HepG2 (cell line): ENCODE measurements around the gene CTNNAL1. TPM values are rescaled to one million over a fixed set of nuclear protein-coding genes. Genes with fewer than 3 reads are reported as not detected.

Experiments
- CBX2 ChIP-seq, 2 experiments: fragments of 200-600 bp in 1 of 2; sonication (generic); formaldehyde crosslinking in 1 of 2; IDR thresholded peaks; 2 replicates each; pipeline versions ENCODE4 v1.7.0 to v1.8.1; 2018 to 2022; ENCODE audit warnings: low read depth in 2 of 2, low read length in 1 of 2, mild to moderate bottlenecking in 1 of 2, missing genetic modification reagents in 1 of 2
- HNF4A ChIP-seq: sonication (generic); formaldehyde crosslinking; IDR thresholded peaks from 2 replicates; pipeline ENCODE4 v1.4.0; 2020; ENCODE audit warnings: missing genetic modification reagents
- NR1H2 ChIP-seq: sonication (generic); formaldehyde crosslinking; IDR thresholded peaks from 2 replicates; pipeline ENCODE4 v1.8.1; 2022; ENCODE audit warnings: low read depth, missing genetic modification reagents, borderline replicate concordance
- NR2F2 ChIP-seq: IDR thresholded peaks from 2 replicates; pipeline ENCODE4 v1.6.1; 2012; ENCODE audit warnings: low read depth, inconsistent platforms, borderline replicate concordance
- PPARG ChIP-seq: conservative IDR thresholded peaks from 2 replicates; pipeline ENCODE4 v1.6.1; 2016; ENCODE audit warnings: missing biosample characterization, missing genetic modification reagents
- RBFOX2 ChIP-seq: fragments of 200-400 bp; formaldehyde crosslinking; IDR thresholded peaks from 2 replicates; pipeline ENCODE4 v1.6.1; 2017; ENCODE audit warnings: low read depth, mild to moderate bottlenecking, low read length
- SP2 ChIP-seq: sonication (generic); formaldehyde crosslinking; IDR thresholded peaks from 2 replicates; pipeline ENCODE4 v1.5.1; 2020; ENCODE audit warnings: mild to moderate bottlenecking, missing genetic modification reagents
- ZNF234 ChIP-seq: sonication (generic); formaldehyde crosslinking; conservative IDR thresholded peaks from 2 replicates; pipeline ENCODE4 v1.5.1; 2020; ENCODE audit warnings: mild to moderate bottlenecking, missing genetic modification reagents
- ZNF317 ChIP-seq: sonication (generic); formaldehyde crosslinking; IDR thresholded peaks from 2 replicates; pipeline ENCODE4 v1.5.0; 2020; ENCODE audit warnings: mild to moderate bottlenecking, missing genetic modification reagents
- ZNF609 ChIP-seq: sonication (generic); formaldehyde crosslinking; IDR thresholded peaks from 2 replicates; pipeline ENCODE4 v1.4.0; 2020; ENCODE audit warnings: mild to moderate bottlenecking, missing genetic modification reagents, borderline replicate concordance
- polyA plus RNA-seq, 8 experiments: library from polyadenylated mRNA; depleted of rRNA in 3 of 8; stranded (reverse) in 7 of 8; unstranded in 1 of 8; fragments of >200 nt; fragmentation: Illumina TruSeq in 4 of 8; extraction: Trizol in 4 of 8; gene quantifications; 2 replicates each; pipeline versions ENCODE4 v1.2.1 to v1.2.3, GENCODE V29; 2011 to 2016; ENCODE audit warnings: low read depth in 4 of 8, missing spikeins in 1 of 8, mixed read lengths in 1 of 8; ENCODE audit not compliant: insufficient read depth in 1 of 8
- total RNA-seq, 5 experiments: library from RNA; depleted of rRNA; stranded (reverse); fragments of >200 nt; fragmentation: Illumina TruSeq; extraction: Trizol; gene quantifications; 2 replicates each; pipeline ENCODE4 v1.2.3, GENCODE V29; 2016; ENCODE audit warnings: low read depth in 1 of 5
- TF ChIP-seq, protein P1 (sequence below): IDR thresholded peaks from 2 replicates; pipeline ENCODE4 v1.6.1; 2016
- TF ChIP-seq, protein P2 (sequence below): sonication (generic); formaldehyde crosslinking; IDR thresholded peaks from 2 replicates; pipeline ENCODE4 v1.9.0; 2021; ENCODE audit warnings: mild to moderate bottlenecking, missing genetic modification reagents
- TF ChIP-seq, protein P3 (sequence below): sonication (generic); formaldehyde crosslinking; IDR thresholded peaks from 2 replicates; pipeline ENCODE4 v1.5.0; 2020; ENCODE audit warnings: missing genetic modification reagents

The CTNNAL1 gene
- total and polyA plus RNA-seq, 2 of the 13 experiments (the other 11 are each of a cell fraction or from before 2014, with no cell fraction given), result 32.0 to 162 TPM

- TF ChIP-seq, protein P1, sequence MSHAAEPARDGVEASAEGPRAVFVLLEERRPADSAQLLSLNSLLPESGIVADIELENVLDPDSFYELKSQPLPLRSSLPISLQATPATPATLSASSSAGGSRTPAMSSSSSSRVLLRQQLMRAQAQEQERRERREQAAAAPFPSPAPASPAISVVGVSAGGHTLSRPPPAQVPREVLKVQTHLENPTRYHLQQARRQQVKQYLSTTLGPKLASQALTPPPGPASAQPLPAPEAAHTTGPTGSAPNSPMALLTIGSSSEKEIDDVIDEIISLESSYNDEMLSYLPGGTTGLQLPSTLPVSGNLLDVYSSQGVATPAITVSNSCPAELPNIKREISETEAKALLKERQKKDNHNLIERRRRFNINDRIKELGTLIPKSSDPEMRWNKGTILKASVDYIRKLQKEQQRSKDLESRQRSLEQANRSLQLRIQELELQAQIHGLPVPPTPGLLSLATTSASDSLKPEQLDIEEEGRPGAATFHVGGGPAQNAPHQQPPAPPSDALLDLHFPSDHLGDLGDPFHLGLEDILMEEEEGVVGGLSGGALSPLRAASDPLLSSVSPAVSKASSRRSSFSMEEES, result peak; percentile 66; the same call in 1 of the 2 replicates
- TF ChIP-seq, protein P2, sequence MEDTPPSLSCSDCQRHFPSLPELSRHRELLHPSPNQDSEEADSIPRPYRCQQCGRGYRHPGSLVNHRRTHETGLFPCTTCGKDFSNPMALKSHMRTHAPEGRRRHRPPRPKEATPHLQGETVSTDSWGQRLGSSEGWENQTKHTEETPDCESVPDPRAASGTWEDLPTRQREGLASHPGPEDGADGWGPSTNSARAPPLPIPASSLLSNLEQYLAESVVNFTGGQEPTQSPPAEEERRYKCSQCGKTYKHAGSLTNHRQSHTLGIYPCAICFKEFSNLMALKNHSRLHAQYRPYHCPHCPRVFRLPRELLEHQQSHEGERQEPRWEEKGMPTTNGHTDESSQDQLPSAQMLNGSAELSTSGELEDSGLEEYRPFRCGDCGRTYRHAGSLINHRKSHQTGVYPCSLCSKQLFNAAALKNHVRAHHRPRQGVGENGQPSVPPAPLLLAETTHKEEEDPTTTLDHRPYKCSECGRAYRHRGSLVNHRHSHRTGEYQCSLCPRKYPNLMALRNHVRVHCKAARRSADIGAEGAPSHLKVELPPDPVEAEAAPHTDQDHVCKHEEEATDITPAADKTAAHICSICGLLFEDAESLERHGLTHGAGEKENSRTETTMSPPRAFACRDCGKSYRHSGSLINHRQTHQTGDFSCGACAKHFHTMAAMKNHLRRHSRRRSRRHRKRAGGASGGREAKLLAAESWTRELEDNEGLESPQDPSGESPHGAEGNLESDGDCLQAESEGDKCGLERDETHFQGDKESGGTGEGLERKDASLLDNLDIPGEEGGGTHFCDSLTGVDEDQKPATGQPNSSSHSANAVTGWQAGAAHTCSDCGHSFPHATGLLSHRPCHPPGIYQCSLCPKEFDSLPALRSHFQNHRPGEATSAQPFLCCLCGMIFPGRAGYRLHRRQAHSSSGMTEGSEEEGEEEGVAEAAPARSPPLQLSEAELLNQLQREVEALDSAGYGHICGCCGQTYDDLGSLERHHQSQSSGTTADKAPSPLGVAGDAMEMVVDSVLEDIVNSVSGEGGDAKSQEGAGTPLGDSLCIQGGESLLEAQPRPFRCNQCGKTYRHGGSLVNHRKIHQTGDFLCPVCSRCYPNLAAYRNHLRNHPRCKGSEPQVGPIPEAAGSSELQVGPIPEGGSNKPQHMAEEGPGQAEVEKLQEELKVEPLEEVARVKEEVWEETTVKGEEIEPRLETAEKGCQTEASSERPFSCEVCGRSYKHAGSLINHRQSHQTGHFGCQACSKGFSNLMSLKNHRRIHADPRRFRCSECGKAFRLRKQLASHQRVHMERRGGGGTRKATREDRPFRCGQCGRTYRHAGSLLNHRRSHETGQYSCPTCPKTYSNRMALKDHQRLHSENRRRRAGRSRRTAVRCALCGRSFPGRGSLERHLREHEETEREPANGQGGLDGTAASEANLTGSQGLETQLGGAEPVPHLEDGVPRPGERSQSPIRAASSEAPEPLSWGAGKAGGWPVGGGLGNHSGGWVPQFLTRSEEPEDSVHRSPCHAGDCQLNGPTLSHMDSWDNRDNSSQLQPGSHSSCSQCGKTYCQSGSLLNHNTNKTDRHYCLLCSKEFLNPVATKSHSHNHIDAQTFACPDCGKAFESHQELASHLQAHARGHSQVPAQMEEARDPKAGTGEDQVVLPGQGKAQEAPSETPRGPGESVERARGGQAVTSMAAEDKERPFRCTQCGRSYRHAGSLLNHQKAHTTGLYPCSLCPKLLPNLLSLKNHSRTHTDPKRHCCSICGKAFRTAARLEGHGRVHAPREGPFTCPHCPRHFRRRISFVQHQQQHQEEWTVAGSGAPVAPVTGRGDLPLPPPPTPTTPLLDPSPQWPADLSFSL, result peak; percentile 92
- TF ChIP-seq, protein P3, sequence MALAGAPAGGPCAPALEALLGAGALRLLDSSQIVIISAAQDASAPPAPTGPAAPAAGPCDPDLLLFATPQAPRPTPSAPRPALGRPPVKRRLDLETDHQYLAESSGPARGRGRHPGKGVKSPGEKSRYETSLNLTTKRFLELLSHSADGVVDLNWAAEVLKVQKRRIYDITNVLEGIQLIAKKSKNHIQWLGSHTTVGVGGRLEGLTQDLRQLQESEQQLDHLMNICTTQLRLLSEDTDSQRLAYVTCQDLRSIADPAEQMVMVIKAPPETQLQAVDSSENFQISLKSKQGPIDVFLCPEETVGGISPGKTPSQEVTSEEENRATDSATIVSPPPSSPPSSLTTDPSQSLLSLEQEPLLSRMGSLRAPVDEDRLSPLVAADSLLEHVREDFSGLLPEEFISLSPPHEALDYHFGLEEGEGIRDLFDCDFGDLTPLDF (CRISPR knock-in tag), result 0 out of 2 replicates have a peak, but pooled peaks have one; percentile 27
- TF ChIP-seq PPARG (CRISPR knock-in tag), result peak; percentile 90
- no peak for TF ChIP-seq NR1H2
- no peak for TF ChIP-seq CBX2 (IDR thresholded peaks at IDR 0.05; ENCODE audit: low read depth, low read length)
- no peak for TF ChIP-seq CBX2 (CRISPR knock-in tag; IDR thresholded peaks at IDR 0.05; ENCODE audit: low read depth)
- TF ChIP-seq HNF4A (CRISPR knock-in tag), result peak; percentile 91
- TF ChIP-seq ZNF317, result peak; percentile 78
- TF ChIP-seq ZNF609 (CRISPR knock-in tag), result peak; percentile 96
- peak; percentile 95 for TF ChIP-seq NR2F2
- no peak for TF ChIP-seq RBFOX2
- TF ChIP-seq ZNF234 (CRISPR knock-in tag), result no peak
- no peak for TF ChIP-seq SP2
These were observed 118.9 kb downstream of the CTNNAL1 start (continued) for GRCh38 chr9:108894225-108894997.
